Ovary (tissue), 9 donors: Measurements from ENCODE around the gene MKX. TPM values are rescaled to one million over a fixed set of nuclear protein-coding genes. Genes with fewer than 3 reads are reported as not detected.

Experiments
- DNase-seq, 5 donors: peaks; one replicate each; pipeline ENCODE4 v3.0.0-alpha.2; 2019 to 2020
- H3K27ac ChIP-seq, 2 donors: fragments of 200-600 bp; one replicate each; pipeline versions ENCODE4 v1.5.1 to v1.8.0; 2019 to 2022
- H3K27me3 ChIP-seq: fragments of 200-600 bp; one replicate; pipeline ENCODE4 v1.8.0; 2022
- H3K36me3 ChIP-seq: fragments of 200-600 bp; sonication (generic); one replicate; pipeline ENCODE4 v1.5.1; 2019
- H3K4me1 ChIP-seq: one replicate; pipeline ENCODE4 v1.8.1; 2013; ENCODE audit warnings: mild to moderate bottlenecking, moderate library complexity; ENCODE audit not compliant: insufficient read depth
- H3K4me3 ChIP-seq: fragments of 200-600 bp; sonication (generic); one replicate; pipeline ENCODE4 v1.5.1; 2017
- H3K9me3 ChIP-seq, 2 donors: fragments of 200-600 bp in 1 of 2; sonication (generic) in 1 of 2; one replicate each; pipeline versions ENCODE4 v1.5.1 to v1.8.1; 2013 to 2019; ENCODE audit warnings: mild to moderate bottlenecking in 1 of 2, moderate library complexity in 1 of 2
- CTCF ChIP-seq, 3 donors: fragments of 450-650 bp in 2 of 3; fragments of 200-600 bp in 1 of 3; IDR thresholded peaks; one replicate each; pipeline versions ENCODE4 v1.5.1 to v1.8.0; 2016 to 2022; ENCODE audit warnings: antibody characterized with exemption in 3 of 3, mild to moderate bottlenecking in 1 of 3
- EP300 ChIP-seq: sonication (generic); formaldehyde crosslinking; IDR thresholded peaks from one replicate; pipeline ENCODE4 v1.6.1; 2017; ENCODE audit warnings: antibody characterized with exemption
- POLR2A ChIP-seq: fragments of 450-650 bp; IDR thresholded peaks from one replicate; pipeline ENCODE4 v1.6.1; 2017; ENCODE audit warnings: antibody characterized with exemption, mild to moderate bottlenecking, moderate library complexity
- WGBS, 3 donors: extraction: QIAGEN DNeasy Blood & Tissue Kit in 1 of 3; methylation state at CpG; one replicate each; pipeline versions ENCODE4 v1.1.5 to v1.1.7; 2013 to 2017; 5-methylcytosine and 5-hydroxymethylcytosine counted together
- intact Hi-C, 4 donors: fragments of 100-400 bp; cut with DNase I; formaldehyde crosslinking; loops; one replicate each; pipeline versions ENCODE4 v1.11.0 to v1.15.1; 2022 to 2023
- polyA plus RNA-seq, 2 donors: library from polyadenylated mRNA; stranded (reverse); fragments of 200-250 nt in 1 of 2; fragments of 350-450 nt in 1 of 2; fragmentation: Illumina TruSeq in 1 of 2; extraction: RNeasy Lipid Tissue Mini Kit (QIAGEN cat#74804) in 1 of 2; gene quantifications; one replicate each; pipeline ENCODE4 v1.2.3, GENCODE V29; 2013 to 2014
- total RNA-seq, 7 donors: library from RNA; depleted of rRNA in 2 of 7; stranded (reverse); fragments of >200 nt in 2 of 7; fragmentation: NEBNext Ultra II Directional in 3 of 7; extraction: Animal tissue kit (Norgen Biotek cat#: 25700) in 3 of 7; gene quantifications; one replicate each; pipeline versions ENCODE4 v1.1.0 to v1.2.4, GENCODE V29; 2016 to 2023
- donor health status: DM: no; HTN: no; CAD: no; lungs with moderate emphysema.
- donor health status: DM: no; HTN: no; CAD: no.
- donor health status: Bipolar disorder and iron deficiency.
- donor health status: DM: yes; HTN: yes; CAD: no.
- donor health status: DM: no; HTN: no; CAD: no.
- donor health status: DM: yes; HTN: yes; CAD: no.

The MKX gene
- total and polyA plus RNA-seq, 9 donors: 7.4 to 39.7 (median 17.2) TPM

DNA sequence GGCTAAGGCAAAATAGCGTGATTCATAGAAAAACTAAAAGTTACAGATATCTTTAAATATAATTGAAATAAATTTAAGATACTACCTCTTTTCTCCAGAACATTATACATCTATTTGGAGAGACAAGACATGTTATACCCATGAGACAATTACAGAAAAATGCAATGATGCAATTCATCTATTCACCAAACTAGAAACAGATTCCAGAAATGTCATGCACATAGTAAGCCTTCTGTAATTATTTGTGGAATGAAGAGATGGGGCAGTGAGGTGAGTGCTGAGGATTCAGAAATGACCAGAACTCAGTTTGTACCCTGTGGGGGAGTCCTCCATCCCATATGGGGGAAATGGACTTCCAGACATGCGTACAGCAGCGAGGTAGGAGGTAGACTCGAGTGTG, 99.4 kb downstream of the MKX start:
- WGBS, 3 donors: 75 to 88% (median 85%) methylated on average over 4 of the region's 4 CpGs
- no peak for DNase-seq
- Histone ChIP-seq H3K4me1 (peaks cover 3% of the 10 kb centered on the region), H3K27me3 (no peaks in the 10 kb centered on the region), H3K36me3 (no peaks in the 10 kb centered on the region), H3K9me3 (no peaks in the 10 kb centered on the region), H3K27ac (no peak overlapping the region), H3K4me3 (no peak overlapping the region)
- intact Hi-C loops: no loop called here
- TF ChIP-seq POLR2A (no peak), EP300 (no peak), CTCF (IDR thresholded peaks at IDR 0.05) (no peak)

DNA sequence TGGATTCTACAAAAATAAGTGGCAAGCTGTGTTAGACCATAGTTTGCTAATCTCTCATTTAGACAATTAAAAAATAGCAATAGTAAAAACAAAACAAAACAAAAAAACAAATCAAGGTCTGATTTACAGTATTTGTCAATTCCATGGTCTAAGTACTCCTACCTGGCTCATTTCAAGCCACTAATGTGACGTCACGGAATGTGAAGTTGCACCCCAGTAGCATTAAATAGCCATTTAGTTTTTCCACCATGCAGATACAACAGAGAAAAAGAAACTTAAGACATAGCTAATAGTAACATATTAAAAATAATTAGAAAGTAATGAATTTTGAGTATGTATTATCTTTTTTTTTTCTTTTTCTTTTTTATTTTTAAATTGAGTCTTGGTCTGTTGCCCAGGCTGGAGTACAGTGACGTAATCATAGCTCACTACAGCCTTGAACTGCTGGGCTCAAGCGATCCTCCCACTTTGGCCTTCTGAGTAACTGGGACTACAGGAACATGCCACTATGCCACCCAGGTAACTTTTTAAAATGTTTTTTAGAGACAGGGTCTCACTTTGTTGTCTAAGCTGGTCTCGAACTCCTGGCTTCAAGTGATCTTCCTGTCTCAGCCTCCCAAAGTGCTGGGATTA, 101.2 kb downstream of the MKX start:
- Histone ChIP-seq H3K27ac (no peak overlapping the region), H3K4me3 (no peak overlapping the region), H3K27me3 (no peaks in the 10 kb centered on the region), H3K4me1 (peaks cover 3% of the 10 kb centered on the region), H3K36me3 (no peaks in the 10 kb centered on the region), H3K9me3 (no peaks in the 10 kb centered on the region)
- TF ChIP-seq CTCF (IDR thresholded peaks at IDR 0.05): no peak
- TF ChIP-seq EP300: no peak
- TF ChIP-seq POLR2A: no peak
- intact Hi-C loops: no loop called here
- 38 to 52% (median 49%) methylated on average over 5 of the region's 5 CpGs for WGBS, 3 donors
- DNase-seq: peak in 3 of 5 donors; percentile 33 to 53 (median 45)

GRCh38 chr10:27643301-27643700, 102.3 kb downstream of the MKX start:
- no peaks in the 10 kb centered on the region for H3K27me3 ChIP-seq
- no peaks in the 10 kb centered on the region for H3K36me3 ChIP-seq
- DNase-seq: no peak
- H3K4me1 ChIP-seq: peaks cover 3% of the 10 kb centered on the region
- no peaks in the 10 kb centered on the region for H3K9me3 ChIP-seq
- intact Hi-C loops: no loop called here
- WGBS, 3 donors: 14 to 28% (median 16%) methylated on average over 2 of the region's 2 CpGs
- no peak for TF ChIP-seq POLR2A
- TF ChIP-seq CTCF (IDR thresholded peaks at IDR 0.05): no peak
- TF ChIP-seq EP300: no peak
- no peak overlapping the region for H3K27ac ChIP-seq
- no peak overlapping the region for H3K4me3 ChIP-seq

- TF ChIP-seq POLR2A: no peak
- TF ChIP-seq EP300: no peak
- no peak for TF ChIP-seq CTCF (IDR thresholded peaks at IDR 0.05)
- no peak overlapping the region for H3K4me3 ChIP-seq
- H3K4me1 ChIP-seq: peaks cover 3% of the 10 kb centered on the region
- H3K36me3 ChIP-seq: no peaks in the 10 kb centered on the region
- DNase-seq: no peak
- H3K9me3 ChIP-seq: no peaks in the 10 kb centered on the region
- H3K27ac ChIP-seq: no peak overlapping the region
- intact Hi-C loops: no loop called here
- no peaks in the 10 kb centered on the region for H3K27me3 ChIP-seq
- WGBS, 3 donors: 95 to 96% (median 95%) methylated on average over 2 of the region's 2 CpGs
These were observed 103.5 kb downstream of the MKX start for GRCh38 chr10:27642023-27642589.
